IMR-90 (cell line): ENCODE measurements around the gene CYP2W1. TPM values are rescaled to one million over a fixed set of nuclear protein-coding genes. Genes with fewer than 3 reads are reported as not detected.
A peak's percentile ranks its signal among the peaks of the same experiment; 100 is the strongest.

ENCODE experiments used
- ATAC-seq: fragments of 200-7000 bp; cut with Tn5 transposase; 2 replicates; pipeline ENCODE4 v1.9.1; 2020; ENCODE audit warnings: low read depth, mild to moderate bottlenecking, moderate library complexity
- BruUV-seq: library from RNA; stranded (reverse); fragments of 400-500 nt; replicated peaks from 2 replicates; lab custom pipeline; 2021; lab: Mats Ljungman, UMichigan
- CTCF ChIA-PET: fragments of 300-600 bp; formaldehyde crosslinking; extraction: SDS; loops from one replicate; lab custom pipeline; 2021; ENCODE audit warnings: antibody characterized with exemption; lab: Yijun Ruan, JAX
- POLR2A ChIA-PET: fragments of 300-600 bp; sonication (Branson Sonifier 250); formaldehyde crosslinking; loops from one replicate; lab custom pipeline; 2022; ENCODE audit warnings: antibody characterized with exemption; ENCODE audit not compliant: unreplicated experiment; lab: Charles Lee
- DNase-seq: peaks from one replicate; pipeline ENCODE4 v3.0.0; 2013
- H2AFZ ChIP-seq: replicated peaks from 2 replicates; pipeline ENCODE3; 2013; ENCODE audit warnings: low read length, mild to moderate bottlenecking; ENCODE audit not compliant: poor library complexity
- H2AK5ac ChIP-seq: 2 replicates; pipeline ENCODE4 v1.6.1; 2013; ENCODE audit warnings: low read depth, low read length, inconsistent platforms
- H2AK9ac ChIP-seq: replicated peaks from 2 replicates; pipeline ENCODE3; 2013; ENCODE audit warnings: mild to moderate bottlenecking, low read depth, low read length, moderate library complexity; ENCODE audit not compliant: poor library complexity
- H2BK120ac ChIP-seq: 2 replicates; pipeline ENCODE4 v1.6.1; 2013; ENCODE audit warnings: low read depth, low read length, inconsistent platforms
- H2BK15ac ChIP-seq: 3 replicates; pipeline ENCODE4 v1.6.1; 2013; ENCODE audit warnings: low read depth, low read length, inconsistent platforms
- H2BK20ac ChIP-seq: 2 replicates; pipeline ENCODE4 v1.6.1; 2013; ENCODE audit warnings: low read depth, mild to moderate bottlenecking, inconsistent platforms, low read length, moderate library complexity
- H2BK5ac ChIP-seq: 2 replicates; pipeline ENCODE4 v1.6.1; 2013; ENCODE audit warnings: mild to moderate bottlenecking, low read depth, low read length, inconsistent platforms; ENCODE audit not compliant: poor library complexity, severe bottlenecking
- H3K14ac ChIP-seq: replicated peaks from 2 replicates; pipeline ENCODE4 v1.6.1; 2013; ENCODE audit warnings: low read depth, low read length, inconsistent platforms
- H3K18ac ChIP-seq: 2 replicates; pipeline ENCODE4 v1.6.1; 2013; ENCODE audit warnings: low read depth, low read length, control low read depth
- H3K23ac ChIP-seq: 2 replicates; pipeline ENCODE4 v1.6.1; 2013; ENCODE audit warnings: low read depth, low read length, inconsistent platforms
- H3K27ac ChIP-seq: 2 replicates; pipeline ENCODE4 v1.5.1; 2013; ENCODE audit warnings: mild to moderate bottlenecking, control low read depth, low read length; ENCODE audit not compliant: insufficient read depth
- H3K27me3 ChIP-seq: 2 replicates; pipeline ENCODE4 v1.6.1; 2013; ENCODE audit warnings: low read length; ENCODE audit not compliant: control insufficient read depth, insufficient read depth
- H3K36me3 ChIP-seq: 2 replicates; pipeline ENCODE4 v1.6.1; 2013; ENCODE audit warnings: low read length, mixed read lengths; ENCODE audit not compliant: control insufficient read depth, insufficient read depth
- H3K4ac ChIP-seq: 2 replicates; pipeline ENCODE4 v1.6.1; 2013; ENCODE audit warnings: low read depth, low read length, inconsistent platforms
- H3K4me1 ChIP-seq: 2 replicates; pipeline ENCODE4 v1.6.1; 2013; ENCODE audit warnings: low read length, mixed read lengths; ENCODE audit not compliant: control insufficient read depth, insufficient read depth
- H3K4me2 ChIP-seq: 2 replicates; pipeline ENCODE4 v1.6.1; 2013; ENCODE audit warnings: low read depth, mild to moderate bottlenecking, control low read depth, low read length, moderate library complexity
- H3K4me3 ChIP-seq: 2 replicates; pipeline ENCODE4 v1.5.1; 2013; ENCODE audit warnings: low read depth, mild to moderate bottlenecking, control low read depth, low read length, moderate library complexity; ENCODE audit not compliant: insufficient read depth
- H3K56ac ChIP-seq: 2 replicates; pipeline ENCODE4 v1.6.1; 2013; ENCODE audit warnings: low read length, inconsistent platforms; ENCODE audit not compliant: insufficient read depth; ENCODE audit errors: extremely low read depth
- H3K79me1 ChIP-seq, 2 experiments: 2 replicates each; pipeline ENCODE4 v1.6.1; 2013; ENCODE audit warnings: low read length in 2 of 2, inconsistent platforms in 1 of 2, low read depth in 1 of 2
- H3K9ac ChIP-seq: 2 replicates; pipeline ENCODE4 v1.6.1; 2013; ENCODE audit warnings: low read depth, low read length, control low read depth
- H3K9me1 ChIP-seq: 2 replicates; pipeline ENCODE4 v1.6.1; 2013; ENCODE audit warnings: low read length, inconsistent platforms; ENCODE audit not compliant: insufficient read depth
- H3K9me3 ChIP-seq: 2 replicates; pipeline ENCODE4 v1.6.1; 2013; ENCODE audit warnings: low read length; ENCODE audit not compliant: control insufficient read depth, insufficient read depth
- H4K20me1 ChIP-seq: 2 replicates; pipeline ENCODE4 v1.6.1; 2013; ENCODE audit warnings: low read length, inconsistent platforms; ENCODE audit not compliant: insufficient read depth
- H4K5ac ChIP-seq: 2 replicates; pipeline ENCODE4 v1.6.1; 2013; ENCODE audit warnings: mild to moderate bottlenecking, low read depth, low read length, control low read depth
- H4K8ac ChIP-seq, 2 experiments: 2 replicates each; pipeline ENCODE4 v1.6.1; 2013; ENCODE audit warnings: low read depth in 2 of 2, low read length in 2 of 2, control low read depth in 1 of 2, inconsistent platforms in 1 of 2
- H4K91ac ChIP-seq: 2 replicates; pipeline ENCODE4 v1.6.1; 2013; ENCODE audit warnings: low read depth, low read length, inconsistent platforms; ENCODE audit not compliant: insufficient read depth
- CEBPB ChIP-seq: IDR thresholded peaks from 2 replicates; pipeline ENCODE4 v1.6.1; 2012; ENCODE audit warnings: low read depth, low read length, improper control_type of control experiment
- CHD1 ChIP-seq: IDR thresholded peaks from 2 replicates; pipeline ENCODE4 v1.6.1; 2012; ENCODE audit warnings: low read depth, low read length, improper control_type of control experiment
- FOS ChIP-seq: fragments of 150-350 bp; IDR thresholded peaks from 2 replicates; pipeline ENCODE4 v1.6.1; 2016; ENCODE audit warnings: low read depth, low read length
- MAZ ChIP-seq: IDR thresholded peaks from 2 replicates; pipeline ENCODE4 v1.6.1; 2012; ENCODE audit warnings: low read depth, mild to moderate bottlenecking, low read length, improper control_type of control experiment, moderate library complexity, borderline replicate concordance
- RAD21 ChIP-seq: IDR thresholded peaks from 2 replicates; pipeline ENCODE4 v1.6.1; 2012; ENCODE audit warnings: low read length, improper control_type of control experiment
- RCOR1 ChIP-seq: IDR thresholded peaks from 2 replicates; pipeline ENCODE4 v1.6.1; 2012; ENCODE audit warnings: mild to moderate bottlenecking, low read length, improper control_type of control experiment; ENCODE audit not compliant: insufficient replicate concordance
- RFX5 ChIP-seq: IDR thresholded peaks from 2 replicates; pipeline ENCODE4 v1.8.0; 2012; ENCODE audit warnings: low read depth, mild to moderate bottlenecking, low read length, moderate library complexity
- SMC3 ChIP-seq: fragments of 150-350 bp; IDR thresholded peaks from 2 replicates; pipeline ENCODE4 v1.6.1; 2016; ENCODE audit warnings: low read depth, mild to moderate bottlenecking, antibody characterized with exemption, low read length, moderate library complexity
- USF2 ChIP-seq: fragments of 150-350 bp; IDR thresholded peaks from 2 replicates; pipeline ENCODE4 v1.6.1; 2017; ENCODE audit warnings: mild to moderate bottlenecking, antibody characterized with exemption, low read length, low read depth
- WGBS, 2 experiments: methylation state at CpG; one replicate each; pipeline versions ENCODE4 v1.1.5 to v1.1.7; 2013; ENCODE audit warnings: missing lambda C conversion rate in 2 of 2; ENCODE audit not compliant: insufficient read length in 1 of 2; ENCODE audit errors: extremely low coverage in 2 of 2; 5-methylcytosine and 5-hydroxymethylcytosine counted together
- dilution Hi-C: fragments of 300-500 bp; cut with HindIII; formaldehyde crosslinking; loops from one replicate; pipeline ENCODE4 v1.14.3; 2018; ENCODE audit warnings: low sequenced_read_pairs; ENCODE audit not compliant: unreplicated experiment
- in situ Hi-C: fragments of 300-500 bp; cut with MboI; formaldehyde crosslinking; loops from 3 replicates; pipeline ENCODE4 v1.14.3; 2019; ENCODE audit warnings: low sequenced_read_pairs, inconsistent platforms, mixed read lengths
- intact Hi-C: fragments of 100-400 bp; cut with micrococcal nuclease; formaldehyde crosslinking; loops from 2 replicates; pipeline ENCODE4 v1.10.0; 2022
- polyA plus RNA-seq, 3 experiments: library from polyadenylated mRNA; depleted of rRNA; stranded (reverse); fragments of >200 nt; gene quantifications; 2 replicates each; pipeline ENCODE4 v1.2.3, GENCODE V29; 2012; ENCODE audit warnings: low replicate concordance in 1 of 3
- total RNA-seq: library from RNA; depleted of rRNA; stranded (reverse); fragments of >200 nt; gene quantifications from 2 replicates; pipeline ENCODE4 v1.2.3, GENCODE V29; 2012
- TF ChIP-seq, protein P1 (sequence below): conservative IDR thresholded peaks from 2 replicates; pipeline ENCODE4 v1.5.1; 2012; ENCODE audit warnings: mild to moderate bottlenecking, low read depth, low read length, improper control_type of control experiment

CYP2W1 gene
- total and polyA plus RNA-seq, 2 of the 4 experiments (the other 2 are of a cell fraction) = not detected

DNA sequence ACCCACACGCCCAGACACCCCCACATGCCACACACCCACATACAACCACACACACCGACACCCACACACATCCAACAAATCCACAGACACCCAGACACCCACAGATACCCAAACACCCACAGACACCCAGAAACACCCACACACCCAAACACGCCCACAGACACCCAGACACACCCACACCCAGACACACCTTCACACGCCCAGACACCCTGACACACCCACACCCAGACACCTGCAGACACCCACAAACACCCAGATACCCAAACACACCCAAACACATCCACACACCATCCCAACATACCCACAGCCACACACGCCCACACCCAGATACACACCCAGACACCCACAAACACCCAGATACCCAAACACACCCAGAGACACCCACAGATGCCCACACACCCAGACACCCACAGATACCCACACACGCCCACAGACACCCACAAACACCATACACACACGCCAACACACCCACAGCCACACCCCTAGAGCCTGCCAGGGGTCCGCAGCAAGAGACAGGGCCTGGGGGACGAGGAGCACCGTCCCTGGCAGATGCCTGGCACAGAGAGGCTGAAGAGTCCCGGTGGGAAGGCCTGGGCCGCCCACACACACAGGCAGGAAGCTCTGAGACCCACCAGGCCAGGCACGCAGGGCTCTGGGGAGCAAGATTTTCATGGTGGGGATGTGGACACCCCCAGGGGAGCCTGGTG, 28.5 kb downstream of the CYP2W1 start:
- ATAC-seq (no peak), DNase-seq (no peak)
- H3K36me3 ChIP-seq = peaks cover 20% of the 10 kb centered on the region
- no peak overlapping the region for H4K5ac ChIP-seq
- WGBS, 2 experiments = 96% methylated on average over 4 of the region's 13 CpGs; no CpG with 5 or more reads in 1 of the 2 experiments
- ChIA-PET CTCF (no interaction called here), POLR2A (no interaction called here)
- no peaks in the 10 kb centered on the region for H3K9me3 ChIP-seq
- no peaks in the 10 kb centered on the region for H3K4me1 ChIP-seq
- dilution Hi-C loops = no loop called here
- H4K8ac ChIP-seq = no peak overlapping the region
- no peak overlapping the region for H3K4me2 ChIP-seq
- H3K14ac ChIP-seq = no peak overlapping the region
- H2AFZ ChIP-seq = no peak overlapping the region
- no peak overlapping the region for H2BK120ac ChIP-seq
- H2AK5ac ChIP-seq = no peak overlapping the region
- peaks cover 4% of the 10 kb centered on the region for H3K9me1 ChIP-seq
- H2AK9ac ChIP-seq = peak overlapping the region; percentile 72
- H3K9ac ChIP-seq = no peak overlapping the region
- H3K4me3 ChIP-seq = no peak overlapping the region
- TF ChIP-seq FOS = no peak
- no peak for TF ChIP-seq USF2
- TF ChIP-seq CHD1 = no peak
- TF ChIP-seq SMC3 = no peak
- TF ChIP-seq RFX5 = no peak
- no peak for TF ChIP-seq CEBPB
- TF ChIP-seq, protein P1, sequence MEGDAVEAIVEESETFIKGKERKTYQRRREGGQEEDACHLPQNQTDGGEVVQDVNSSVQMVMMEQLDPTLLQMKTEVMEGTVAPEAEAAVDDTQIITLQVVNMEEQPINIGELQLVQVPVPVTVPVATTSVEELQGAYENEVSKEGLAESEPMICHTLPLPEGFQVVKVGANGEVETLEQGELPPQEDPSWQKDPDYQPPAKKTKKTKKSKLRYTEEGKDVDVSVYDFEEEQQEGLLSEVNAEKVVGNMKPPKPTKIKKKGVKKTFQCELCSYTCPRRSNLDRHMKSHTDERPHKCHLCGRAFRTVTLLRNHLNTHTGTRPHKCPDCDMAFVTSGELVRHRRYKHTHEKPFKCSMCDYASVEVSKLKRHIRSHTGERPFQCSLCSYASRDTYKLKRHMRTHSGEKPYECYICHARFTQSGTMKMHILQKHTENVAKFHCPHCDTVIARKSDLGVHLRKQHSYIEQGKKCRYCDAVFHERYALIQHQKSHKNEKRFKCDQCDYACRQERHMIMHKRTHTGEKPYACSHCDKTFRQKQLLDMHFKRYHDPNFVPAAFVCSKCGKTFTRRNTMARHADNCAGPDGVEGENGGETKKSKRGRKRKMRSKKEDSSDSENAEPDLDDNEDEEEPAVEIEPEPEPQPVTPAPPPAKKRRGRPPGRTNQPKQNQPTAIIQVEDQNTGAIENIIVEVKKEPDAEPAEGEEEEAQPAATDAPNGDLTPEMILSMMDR = no peak
- no peak for TF ChIP-seq MAZ
- TF ChIP-seq RCOR1 = no peak
- no peak for TF ChIP-seq RAD21
- no peak overlapping the region for H3K23ac ChIP-seq
- intact Hi-C loops = no loop called here
- no peak overlapping the region for H3K18ac ChIP-seq
- H4K91ac ChIP-seq = no peak overlapping the region
- H2BK5ac ChIP-seq = peak overlapping the region; percentile 59
- H3K27ac ChIP-seq = no peak overlapping the region
- H3K4ac ChIP-seq = no peak overlapping the region
- no peak overlapping the region for H2BK20ac ChIP-seq
- peaks cover 0 to 43% of the 10 kb centered on the region in 2 experiments; a peak in 3 of 4 replicates for H3K79me1 ChIP-seq
- no peaks in the 10 kb centered on the region for H3K27me3 ChIP-seq
- in situ Hi-C loops = no loop called here
- peaks cover 33% of the 10 kb centered on the region for H4K20me1 ChIP-seq
- H3K56ac ChIP-seq = no peak overlapping the region
- H2BK15ac ChIP-seq = no peak overlapping the region
- no TSS peak for BruUV-seq
